ENCODE data around the gene FAM50A. TPM values are rescaled to one million over a fixed set of nuclear protein-coding genes. Genes with fewer than 3 reads are reported as not detected.

Gene FAM50A
- polyA plus RNA-seq, 1 of the 3 experiments (the other 2 are of a cell fraction), result 86.0 TPM

DNA sequence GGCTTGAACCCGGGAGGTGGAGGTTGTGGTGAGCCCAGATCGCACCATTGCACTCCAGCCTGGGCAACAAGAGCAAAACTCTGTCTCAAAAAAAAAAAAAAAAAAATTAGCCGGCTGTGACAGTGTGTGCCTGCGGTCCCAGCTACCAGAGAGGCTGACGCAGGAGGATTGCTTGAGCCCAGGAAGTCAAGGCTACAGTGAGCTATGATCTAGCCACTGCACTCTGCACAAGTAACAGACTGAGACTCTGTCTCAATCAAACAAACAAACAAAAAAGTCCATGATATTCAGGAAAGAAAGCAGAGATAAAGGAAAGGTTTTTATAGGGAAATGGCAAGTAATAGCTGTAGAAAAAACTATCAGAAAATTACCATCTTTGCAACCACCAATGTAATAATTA is 37.3 kb downstream of the FAM50A start:
- Histone ChIP-seq H4K20me1 (ENCODE audit: insufficient read depth) (no peaks in the 10 kb centered on the region), H3K79me2 (ENCODE audit: insufficient read depth) (peaks cover 15% of the 10 kb centered on the region), H3K36me3 (replicated peaks in 1 of 2; ENCODE audit: control insufficient read depth in 1 of 2, insufficient read depth in 2 of 2, low read length in 1 of 2) (peaks cover 0 to 14% of the 10 kb centered on the region in 2 experiments), H3K4me3 (ENCODE audit: low read depth in 2 of 2, low read length in 1 of 2) (no peak overlapping the region), H2AFZ (ENCODE audit: low read depth) (no peak overlapping the region), H3K9ac (no peak overlapping the region), H3K4me1 (ENCODE audit: control insufficient read depth in 1 of 2, insufficient read depth in 2 of 2, low read depth in 1 of 2, low read length in 1 of 2) (peaks cover 0 to 12% of the 10 kb centered on the region in 2 experiments; a peak in 1 of 4 replicates), H3K4me2 (no peak overlapping the region), H3K9me3 (no peaks in the 10 kb centered on the region), H3K27me3 (ENCODE audit: insufficient read depth) (peaks cover 5% of the 10 kb centered on the region; the same call in 1 of the 2 replicates), H3K27ac (ENCODE audit: low read depth in 2 of 2, low read length in 1 of 2) (no peak overlapping the region), H3F3A (replicated peaks; ENCODE audit: insufficient read depth) (peaks cover 12% of the 10 kb centered on the region), H3K9me2 (no peaks in the 10 kb centered on the region)
- no peak for DNase-seq
- no peak for TF ChIP-seq GATA2 (CRISPR knock-in tag; IDR thresholded peaks at IDR 0.05)
- TF ChIP-seq RXRA (IDR thresholded peaks at IDR 0.05; ENCODE audit: borderline replicate concordance, low read depth), result no peak
- TF ChIP-seq, protein P1, sequence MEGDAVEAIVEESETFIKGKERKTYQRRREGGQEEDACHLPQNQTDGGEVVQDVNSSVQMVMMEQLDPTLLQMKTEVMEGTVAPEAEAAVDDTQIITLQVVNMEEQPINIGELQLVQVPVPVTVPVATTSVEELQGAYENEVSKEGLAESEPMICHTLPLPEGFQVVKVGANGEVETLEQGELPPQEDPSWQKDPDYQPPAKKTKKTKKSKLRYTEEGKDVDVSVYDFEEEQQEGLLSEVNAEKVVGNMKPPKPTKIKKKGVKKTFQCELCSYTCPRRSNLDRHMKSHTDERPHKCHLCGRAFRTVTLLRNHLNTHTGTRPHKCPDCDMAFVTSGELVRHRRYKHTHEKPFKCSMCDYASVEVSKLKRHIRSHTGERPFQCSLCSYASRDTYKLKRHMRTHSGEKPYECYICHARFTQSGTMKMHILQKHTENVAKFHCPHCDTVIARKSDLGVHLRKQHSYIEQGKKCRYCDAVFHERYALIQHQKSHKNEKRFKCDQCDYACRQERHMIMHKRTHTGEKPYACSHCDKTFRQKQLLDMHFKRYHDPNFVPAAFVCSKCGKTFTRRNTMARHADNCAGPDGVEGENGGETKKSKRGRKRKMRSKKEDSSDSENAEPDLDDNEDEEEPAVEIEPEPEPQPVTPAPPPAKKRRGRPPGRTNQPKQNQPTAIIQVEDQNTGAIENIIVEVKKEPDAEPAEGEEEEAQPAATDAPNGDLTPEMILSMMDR (IDR thresholded peaks at IDR 0.05), result no peak
- TF ChIP-seq, protein P2, sequence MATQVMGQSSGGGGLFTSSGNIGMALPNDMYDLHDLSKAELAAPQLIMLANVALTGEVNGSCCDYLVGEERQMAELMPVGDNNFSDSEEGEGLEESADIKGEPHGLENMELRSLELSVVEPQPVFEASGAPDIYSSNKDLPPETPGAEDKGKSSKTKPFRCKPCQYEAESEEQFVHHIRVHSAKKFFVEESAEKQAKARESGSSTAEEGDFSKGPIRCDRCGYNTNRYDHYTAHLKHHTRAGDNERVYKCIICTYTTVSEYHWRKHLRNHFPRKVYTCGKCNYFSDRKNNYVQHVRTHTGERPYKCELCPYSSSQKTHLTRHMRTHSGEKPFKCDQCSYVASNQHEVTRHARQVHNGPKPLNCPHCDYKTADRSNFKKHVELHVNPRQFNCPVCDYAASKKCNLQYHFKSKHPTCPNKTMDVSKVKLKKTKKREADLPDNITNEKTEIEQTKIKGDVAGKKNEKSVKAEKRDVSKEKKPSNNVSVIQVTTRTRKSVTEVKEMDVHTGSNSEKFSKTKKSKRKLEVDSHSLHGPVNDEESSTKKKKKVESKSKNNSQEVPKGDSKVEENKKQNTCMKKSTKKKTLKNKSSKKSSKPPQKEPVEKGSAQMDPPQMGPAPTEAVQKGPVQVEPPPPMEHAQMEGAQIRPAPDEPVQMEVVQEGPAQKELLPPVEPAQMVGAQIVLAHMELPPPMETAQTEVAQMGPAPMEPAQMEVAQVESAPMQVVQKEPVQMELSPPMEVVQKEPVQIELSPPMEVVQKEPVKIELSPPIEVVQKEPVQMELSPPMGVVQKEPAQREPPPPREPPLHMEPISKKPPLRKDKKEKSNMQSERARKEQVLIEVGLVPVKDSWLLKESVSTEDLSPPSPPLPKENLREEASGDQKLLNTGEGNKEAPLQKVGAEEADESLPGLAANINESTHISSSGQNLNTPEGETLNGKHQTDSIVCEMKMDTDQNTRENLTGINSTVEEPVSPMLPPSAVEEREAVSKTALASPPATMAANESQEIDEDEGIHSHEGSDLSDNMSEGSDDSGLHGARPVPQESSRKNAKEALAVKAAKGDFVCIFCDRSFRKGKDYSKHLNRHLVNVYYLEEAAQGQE (IDR thresholded peaks at IDR 0.05; ENCODE audit: low read depth, low read length), result no peak
- TF ChIP-seq NFIC (IDR thresholded peaks at IDR 0.05; ENCODE audit: borderline replicate concordance), result no peak
- no peak for TF ChIP-seq FOSL2 (IDR thresholded peaks at IDR 0.05; ENCODE audit: borderline replicate concordance, low read depth)
- ChIA-PET POLR2A (interaction anchor here (0.7 to 0.8 kb wide), 2 partner anchors 34 to 1543 kb away, joined by 3 to 5 read pairs; no protein-coding TSS in a partner anchor), CTCF (interaction anchor here (0.8 kb wide), 1 partner anchor 21 kb away, joined by 3 read pairs; no protein-coding TSS in a partner anchor)
- WGBS (ENCODE audit: low lambda C conversion rate), result 36% methylated on average over 5 of the region's 5 CpGs

- ChIA-PET POLR2A (no interaction called here), CTCF (interaction anchor here (0.8 to 1.0 kb wide), 2 partner anchors 17 to 45 kb away, joined by 4 read pairs; no protein-coding TSS in a partner anchor)
- Histone ChIP-seq H3K9me3 (no peaks in the 10 kb centered on the region), H2AFZ (ENCODE audit: low read depth) (no peak overlapping the region), H3K4me3 (ENCODE audit: low read depth in 2 of 2, low read length in 1 of 2) (no peak overlapping the region), H3K9me2 (no peaks in the 10 kb centered on the region), H3K27ac (ENCODE audit: low read depth in 2 of 2, low read length in 1 of 2) (no peak overlapping the region), H3K4me1 (ENCODE audit: control insufficient read depth in 1 of 2, insufficient read depth in 2 of 2, low read depth in 1 of 2, low read length in 1 of 2) (peaks cover 0 to 12% of the 10 kb centered on the region in 2 experiments; a peak in 1 of 4 replicates), H3K9ac (no peak overlapping the region), H3K79me2 (ENCODE audit: insufficient read depth) (peaks cover 15% of the 10 kb centered on the region), H3K4me2 (no peak overlapping the region), H4K20me1 (ENCODE audit: insufficient read depth) (no peaks in the 10 kb centered on the region), H3F3A (replicated peaks; ENCODE audit: insufficient read depth) (peaks cover 8% of the 10 kb centered on the region), H3K27me3 (ENCODE audit: insufficient read depth) (0 out of 2 replicates have a peak, but pooled peaks cover 5% of the 10 kb centered on the region), H3K36me3 (replicated peaks in 1 of 2; ENCODE audit: control insufficient read depth in 1 of 2, insufficient read depth in 2 of 2, low read length in 1 of 2) (peaks cover 0 to 14% of the 10 kb centered on the region in 2 experiments)
- WGBS (ENCODE audit: low lambda C conversion rate), result 50% methylated on average over 12 of the region's 14 CpGs
- no peak for DNase-seq
- TF ChIP-seq ELF1 (IDR thresholded peaks at IDR 0.05) (no peak), FOXJ3 (CRISPR knock-in tag; IDR thresholded peaks at IDR 0.05) (no peak), MEF2A (IDR thresholded peaks at IDR 0.05; ENCODE audit: borderline replicate concordance, low read depth) (no peak), GABPA (IDR thresholded peaks at IDR 0.05; ENCODE audit: low read depth) (no peak), SIN3A (IDR thresholded peaks at IDR 0.05; ENCODE audit: borderline replicate concordance, low read depth, low read length) (no peak), NRF1 (IDR thresholded peaks at IDR 0.05; ENCODE audit: low read depth, low read length) (no peak)
Measured at GRCh38 chrX:154481911-154482601, 38.1 kb downstream of the FAM50A start.
